Nephron (organoid): ENCODE results near the gene ILF3.
A peak's percentile ranks its signal among the peaks of the same experiment; 100 is the strongest.

Experiments
- H3K27ac Mint-ChIP-seq, 3 experiments: 2 replicates each; pipeline ENCODE4 v1.8.0; 2020; ENCODE audit warnings: mixed read lengths in 3 of 3, mild to moderate bottlenecking in 2 of 3, moderate library complexity in 1 of 3
- H3K27me3 Mint-ChIP-seq: 2 replicates; pipeline ENCODE4 v1.8.0; 2021; ENCODE audit warnings: low read depth, mild to moderate bottlenecking, moderate library complexity, mixed read lengths
- H3K36me3 Mint-ChIP-seq: 2 replicates; pipeline ENCODE4 v1.8.0; 2020; ENCODE audit warnings: low read depth, mixed read lengths
- H3K4me1 Mint-ChIP-seq: 2 replicates; pipeline ENCODE4 v1.8.0; 2020; ENCODE audit warnings: mixed read lengths
- H3K4me3 Mint-ChIP-seq, 3 experiments: 2 replicates each; pipeline ENCODE4 v1.8.0; 2020; ENCODE audit warnings: mild to moderate bottlenecking in 3 of 3, mixed read lengths in 3 of 3, moderate library complexity in 2 of 3
- H3K9me3 Mint-ChIP-seq: 2 replicates; pipeline ENCODE4 v1.8.0; 2020; ENCODE audit warnings: mixed read lengths
- CTCF ChIP-seq, 3 experiments: fragments of 200-600 bp; sonication (generic); IDR thresholded peaks; one replicate each; pipeline ENCODE4 v1.5.0; 2021; ENCODE audit warnings: antibody characterized with exemption in 3 of 3; ENCODE audit not compliant: unreplicated experiment in 3 of 3

Gene ILF3

GRCh38 chr19:10642473-10643171 lies 11.5 kb upstream of the ILF3 start:
- Mint-ChIP-seq H3K27ac (peak overlapping the region; percentile 91 to 99 (median 97)), H3K36me3 (peaks cover 24% of the 10 kb centered on the region), H3K4me1 (peaks cover 37% of the 10 kb centered on the region), H3K27me3 (no peaks in the 10 kb centered on the region), H3K4me3 (peak overlapping the region in 1 of 3 experiments; percentile 36), H3K9me3 (no peaks in the 10 kb centered on the region)
- no peak for TF ChIP-seq CTCF (IDR thresholded peaks at IDR 0.05; ENCODE audit: unreplicated experiment in 3 of 3)

GRCh38 chr19:10643172-10643967 lies 10.8 kb upstream of the ILF3 start:
- Mint-ChIP-seq H3K9me3 (no peaks in the 10 kb centered on the region), H3K4me3 (peak overlapping the region in 2 of 3 experiments; percentile 45 to 65), H3K4me1 (peaks cover 41% of the 10 kb centered on the region), H3K36me3 (peaks cover 17% of the 10 kb centered on the region), H3K27me3 (no peaks in the 10 kb centered on the region), H3K27ac (peak overlapping the region; percentile 91 to 99 (median 97))
- TF ChIP-seq CTCF (IDR thresholded peaks at IDR 0.05; ENCODE audit: unreplicated experiment in 3 of 3): no peak

GRCh38 chr19:10643968-10644259 lies 10.2 kb upstream of the ILF3 start:
- Mint-ChIP-seq H3K27ac (peak overlapping the region; percentile 91 to 99 (median 97)), H3K4me3 (peak overlapping the region; percentile 5 to 65 (median 45)), H3K36me3 (peaks cover 17% of the 10 kb centered on the region), H3K9me3 (no peaks in the 10 kb centered on the region), H3K4me1 (peaks cover 43% of the 10 kb centered on the region), H3K27me3 (no peaks in the 10 kb centered on the region)
- no peak for TF ChIP-seq CTCF (IDR thresholded peaks at IDR 0.05; ENCODE audit: unreplicated experiment in 3 of 3)

- H3K27ac Mint-ChIP-seq: peak overlapping the region; percentile 91 to 99 (median 97)
- H3K36me3 Mint-ChIP-seq: peaks cover 12% of the 10 kb centered on the region
- no peaks in the 10 kb centered on the region for H3K27me3 Mint-ChIP-seq
- no peaks in the 10 kb centered on the region for H3K9me3 Mint-ChIP-seq
- H3K4me1 Mint-ChIP-seq: peaks cover 43% of the 10 kb centered on the region
- peak; percentile 78 to 86 (median 85) for TF ChIP-seq CTCF (IDR thresholded peaks at IDR 0.05; ENCODE audit: unreplicated experiment in 3 of 3)
- peak overlapping the region; percentile 48 to 65 (median 50) for H3K4me3 Mint-ChIP-seq
Observed at GRCh38 chr19:10644260-10645007, 9.7 kb upstream of the ILF3 start.

- Mint-ChIP-seq H3K27me3 (no peaks in the 10 kb centered on the region), H3K4me1 (peaks cover 45% of the 10 kb centered on the region)
- TF ChIP-seq CTCF (IDR thresholded peaks at IDR 0.05; ENCODE audit: unreplicated experiment in 3 of 3): no peak
Observed at GRCh38 chr19:10646456-10647159, 7.5 kb upstream of the ILF3 start.

More at GRCh38 chr19:10646456-10647159, 7.5 kb upstream of the ILF3 start:
- Mint-ChIP-seq H3K4me3 (no peak overlapping the region), H3K9me3 (no peaks in the 10 kb centered on the region), H3K36me3 (peaks cover 7% of the 10 kb centered on the region), H3K27ac (peak overlapping the region; percentile 30 to 64 (median 40))
